ENCODE results near the gene CDH4. TPM values are rescaled to one million over a fixed set of nuclear protein-coding genes. Genes with fewer than 3 reads are reported as not detected.

The CDH4 gene
- total RNA-seq, 1 experiment from 2014 or later: not detected

GRCh38 chr20:61762886-61763739, 511.1 kb downstream of the CDH4 start:
- ChIA-PET CTCF (no interaction called here), POLR2A (no interaction called here)
- Histone ChIP-seq H3K9me3 (no peaks in the 10 kb centered on the region), H3K36me3 (ENCODE audit: control insufficient read depth, insufficient read depth, low read length) (no peaks in the 10 kb centered on the region), H3K4me1 (no peaks in the 10 kb centered on the region), H3K4me3 (ENCODE audit: low read depth, low read length) (no peak overlapping the region), H3K27me3 (replicated peaks; ENCODE audit: control insufficient read depth, insufficient read depth, low read length) (peaks cover 1% of the 10 kb centered on the region)
- Mint-ChIP-seq H3K27me3 (ENCODE audit: insufficient read depth, unreplicated experiment) (peaks cover 46% of the 10 kb centered on the region), H3K4me3 (ENCODE audit: unreplicated experiment) (no peak overlapping the region), H3K9me3 (ENCODE audit: unreplicated experiment) (no peaks in the 10 kb centered on the region), H3K27ac (ENCODE audit: unreplicated experiment) (no peak overlapping the region), H3K4me1 (ENCODE audit: low read depth, unreplicated experiment) (no peaks in the 10 kb centered on the region), H3K36me3 (ENCODE audit: insufficient read depth, unreplicated experiment) (no peaks in the 10 kb centered on the region)
- peak in 1 of 2 experiments; percentile 35 for DNase-seq
- no peak for TF ChIP-seq CTCF (IDR thresholded peaks at IDR 0.05; ENCODE audit: insufficient read depth in 1 of 2, low read depth in 1 of 2, low read length in 1 of 2, severe bottlenecking in 1 of 2, unreplicated experiment in 1 of 2)
- no TSS peak for BruUV-seq (replicated peaks)
- intact Hi-C loops (cut with micrococcal nuclease; ENCODE audit: unreplicated experiment): no loop called here

- no peaks in the 10 kb centered on the region for H3K9me3 ChIP-seq
- ChIA-PET CTCF (no interaction called here), POLR2A (no interaction called here)
- H3K27me3 ChIP-seq (replicated peaks; ENCODE audit: control insufficient read depth, insufficient read depth, low read length): peaks cover 1% of the 10 kb centered on the region
- peaks cover 48% of the 10 kb centered on the region for H3K27me3 Mint-ChIP-seq (ENCODE audit: insufficient read depth, unreplicated experiment)
- no peaks in the 10 kb centered on the region for H3K4me1 Mint-ChIP-seq (ENCODE audit: low read depth, unreplicated experiment)
- TF ChIP-seq CTCF (IDR thresholded peaks at IDR 0.05; ENCODE audit: insufficient read depth in 1 of 2, low read depth in 1 of 2, low read length in 1 of 2, severe bottlenecking in 1 of 2, unreplicated experiment in 1 of 2): no peak
- no peaks in the 10 kb centered on the region for H3K36me3 ChIP-seq (ENCODE audit: control insufficient read depth, insufficient read depth, low read length)
- H3K4me1 ChIP-seq: no peaks in the 10 kb centered on the region
- H3K9me3 Mint-ChIP-seq (ENCODE audit: unreplicated experiment): no peaks in the 10 kb centered on the region
- H3K27ac Mint-ChIP-seq (ENCODE audit: unreplicated experiment): no peak overlapping the region
- peak in 1 of 2 experiments; percentile 28 for DNase-seq
- BruUV-seq (replicated peaks): no TSS peak
- no peak overlapping the region for H3K4me3 ChIP-seq (ENCODE audit: low read depth, low read length)
- no peak overlapping the region for H3K4me3 Mint-ChIP-seq (ENCODE audit: unreplicated experiment)
- no peaks in the 10 kb centered on the region for H3K36me3 Mint-ChIP-seq (ENCODE audit: insufficient read depth, unreplicated experiment)
- intact Hi-C loops (cut with micrococcal nuclease; ENCODE audit: unreplicated experiment): no loop called here
Observed at GRCh38 chr20:61763740-61764400, 511.8 kb downstream of the CDH4 start.

GRCh38 chr20:61764471-61765025, 512.5 kb downstream of the CDH4 start:
- BruUV-seq (replicated peaks): no TSS peak
- intact Hi-C loops (cut with micrococcal nuclease; ENCODE audit: unreplicated experiment): no loop called here
- H3K4me1 Mint-ChIP-seq (ENCODE audit: low read depth, unreplicated experiment): no peaks in the 10 kb centered on the region

More at GRCh38 chr20:61764471-61765025, 512.5 kb downstream of the CDH4 start:
- Mint-ChIP-seq H3K4me3 (ENCODE audit: unreplicated experiment) (no peak overlapping the region), H3K27ac (ENCODE audit: unreplicated experiment) (no peak overlapping the region), H3K9me3 (ENCODE audit: unreplicated experiment) (no peaks in the 10 kb centered on the region), H3K36me3 (ENCODE audit: insufficient read depth, unreplicated experiment) (no peaks in the 10 kb centered on the region), H3K27me3 (ENCODE audit: insufficient read depth, unreplicated experiment) (peaks cover 51% of the 10 kb centered on the region)
- ChIA-PET POLR2A (no interaction called here), CTCF (no interaction called here)
- peak in 1 of 2 experiments; percentile 38 for DNase-seq
- TF ChIP-seq CTCF (IDR thresholded peaks at IDR 0.05; ENCODE audit: insufficient read depth in 1 of 2, low read depth in 1 of 2, low read length in 1 of 2, severe bottlenecking in 1 of 2, unreplicated experiment in 1 of 2): no peak
- Histone ChIP-seq H3K36me3 (ENCODE audit: control insufficient read depth, insufficient read depth, low read length) (no peaks in the 10 kb centered on the region), H3K9me3 (no peaks in the 10 kb centered on the region), H3K4me1 (no peaks in the 10 kb centered on the region), H3K27me3 (replicated peaks; ENCODE audit: control insufficient read depth, insufficient read depth, low read length) (peaks cover 1% of the 10 kb centered on the region), H3K4me3 (ENCODE audit: low read depth, low read length) (no peak overlapping the region)
